ENCODE results near the gene C4B.
A peak's percentile ranks its signal among the peaks of the same experiment; 100 is the strongest.
"Not testable (repeated sequence)": the region's sequence is repeated elsewhere in the genome, so short reads cannot be mapped to it uniquely, and the experiment has no call there.

C4B gene

GRCh38 chr6:32014547-32014946, at the start of gene C4B:
TSS of gene C4B (plus strand) at chr6:32014795. CDS start at chr6:32014846, 51 bp downstream.
- not testable (repeated sequence) for DNase-seq

- DNase-seq = no peak
Observed at GRCh38 chr6:31965700-31966099, 48.9 kb upstream of the C4B start.

- no peak for DNase-seq
Observed at GRCh38 chr6:31966506-31966905, 48.1 kb upstream of the C4B start.

- no peak for DNase-seq
Observed at GRCh38 chr6:31966997-31967925, 47.3 kb upstream of the C4B start.

- DNase-seq = no peak
Observed at GRCh38 chr6:31967926-31968320, 46.7 kb upstream of the C4B start.

GRCh38 chr6:31968326-31968725, 46.3 kb upstream of the C4B start:
- no peak for DNase-seq

- DNase-seq = no peak
Observed at GRCh38 chr6:31968791-31969711, 45.5 kb upstream of the C4B start.

GRCh38 chr6:31969712-31970603, 44.6 kb upstream of the C4B start:
- DNase-seq = no peak

- peak; percentile 42 for DNase-seq
Observed at GRCh38 chr6:31970604-31971271, 43.9 kb upstream of the C4B start.

- peak; percentile 34 for DNase-seq
Observed at GRCh38 chr6:31971279-31971992, 43.2 kb upstream of the C4B start.

GRCh38 chr6:31971993-31972708, 42.4 kb upstream of the C4B start, which contains the start of gene DXO:
TSS of gene DXO (minus strand) at chr6:31972138. CDS start at chr6:31971675, 463 bp downstream.
- DNase-seq = peak; percentile 98

GRCh38 chr6:31972709-31973350, 41.8 kb upstream of the C4B start:
- DNase-seq = no peak

- not testable (repeated sequence) for DNase-seq
Observed at GRCh38 chr6:31976065-31976464, 38.5 kb upstream of the C4B start.

GRCh38 chr6:31977816-31978431, 36.7 kb upstream of the C4B start:
- no peak for DNase-seq

GRCh38 chr6:31978831-31979230, 35.8 kb upstream of the C4B start:
- DNase-seq = no peak

GRCh38 chr6:31979238-31979898, 35.2 kb upstream of the C4B start:
- no peak for DNase-seq

GRCh38 chr6:31980195-31980876, 34.3 kb upstream of the C4B start:
- DNase-seq = not testable (repeated sequence)

- DNase-seq = not testable (repeated sequence)
Observed at GRCh38 chr6:31980998-31981397, 33.6 kb upstream of the C4B start.

Measured in COR-L47 (cell line).